ENCODE measurements around the gene AKAP3. TPM values are rescaled to one million over a fixed set of nuclear protein-coding genes. Genes with fewer than 3 reads are reported as not detected.

Gene AKAP3
- total RNA-seq, 1 donor from 2014 or later = 0.65 TPM

GRCh38 chr12:4588916-4589315 is 59.9 kb downstream of the AKAP3 start:
- Mint-ChIP-seq H3K4me1 (ENCODE audit: low read depth) (no peaks in the 10 kb centered on the region), H3K36me3 (ENCODE audit: low read depth) (no peaks in the 10 kb centered on the region), H3K4me3 (no peak overlapping the region), H3K9me3 (no peaks in the 10 kb centered on the region), H3K27ac (no peak overlapping the region), H3K27me3 (ENCODE audit: insufficient read depth) (peaks cover 2% of the 10 kb centered on the region)
- intact Hi-C loops (cut with micrococcal nuclease) = no loop called here
- DNase-seq (ENCODE audit: low spot score) = no peak

- no peaks in the 10 kb centered on the region for H3K4me1 Mint-ChIP-seq (ENCODE audit: low read depth)
- peaks cover 2% of the 10 kb centered on the region for H3K27me3 Mint-ChIP-seq (ENCODE audit: insufficient read depth)
- intact Hi-C loops (cut with micrococcal nuclease) = no loop called here
- no peaks in the 10 kb centered on the region for H3K9me3 Mint-ChIP-seq
- DNase-seq (ENCODE audit: low spot score) = no peak
- no peak overlapping the region for H3K4me3 Mint-ChIP-seq
- H3K27ac Mint-ChIP-seq = no peak overlapping the region
- no peaks in the 10 kb centered on the region for H3K36me3 Mint-ChIP-seq (ENCODE audit: low read depth)
These were observed 61.7 kb downstream of the AKAP3 start for GRCh38 chr12:4587108-4587507.

GRCh38 chr12:4586500-4586899 is 62.4 kb downstream of the AKAP3 start:
- Mint-ChIP-seq H3K4me1 (ENCODE audit: low read depth) (no peaks in the 10 kb centered on the region), H3K4me3 (no peak overlapping the region), H3K27me3 (ENCODE audit: insufficient read depth) (peaks cover 2% of the 10 kb centered on the region), H3K36me3 (ENCODE audit: low read depth) (no peaks in the 10 kb centered on the region), H3K9me3 (no peaks in the 10 kb centered on the region), H3K27ac (no peak overlapping the region)
- no peak for DNase-seq (ENCODE audit: low spot score)
- intact Hi-C loops (cut with micrococcal nuclease) = no loop called here

- Mint-ChIP-seq H3K36me3 (ENCODE audit: low read depth) (no peaks in the 10 kb centered on the region), H3K9me3 (no peaks in the 10 kb centered on the region), H3K4me1 (ENCODE audit: low read depth) (no peaks in the 10 kb centered on the region), H3K27ac (no peak overlapping the region), H3K27me3 (ENCODE audit: insufficient read depth) (peaks cover 2% of the 10 kb centered on the region), H3K4me3 (no peak overlapping the region)
- no peak for DNase-seq (ENCODE audit: low spot score)
- intact Hi-C loops (cut with micrococcal nuclease) = no loop called here
These were observed 64.0 kb downstream of the AKAP3 start for GRCh38 chr12:4584896-4585295.

GRCh38 chr12:4584281-4584680 is 64.6 kb downstream of the AKAP3 start:
- DNase-seq (ENCODE audit: low spot score) = no peak
- Mint-ChIP-seq H3K27ac (no peak overlapping the region), H3K9me3 (no peaks in the 10 kb centered on the region), H3K36me3 (ENCODE audit: low read depth) (no peaks in the 10 kb centered on the region), H3K4me1 (ENCODE audit: low read depth) (no peaks in the 10 kb centered on the region), H3K27me3 (ENCODE audit: insufficient read depth) (peaks cover 2% of the 10 kb centered on the region), H3K4me3 (no peak overlapping the region)
- intact Hi-C loops (cut with micrococcal nuclease) = no loop called here

- Mint-ChIP-seq H3K36me3 (ENCODE audit: low read depth) (no peaks in the 10 kb centered on the region), H3K4me3 (no peak overlapping the region), H3K27ac (no peak overlapping the region), H3K27me3 (ENCODE audit: insufficient read depth) (peaks cover 2% of the 10 kb centered on the region), H3K9me3 (no peaks in the 10 kb centered on the region), H3K4me1 (ENCODE audit: low read depth) (no peaks in the 10 kb centered on the region)
- DNase-seq (ENCODE audit: low spot score) = no peak
- intact Hi-C loops (cut with micrococcal nuclease) = no loop called here
These were observed 68.6 kb downstream of the AKAP3 start for GRCh38 chr12:4580281-4580688.

- no peak overlapping the region for H3K4me3 Mint-ChIP-seq
- no peaks in the 10 kb centered on the region for H3K4me1 Mint-ChIP-seq (ENCODE audit: low read depth)
- no peak for DNase-seq (ENCODE audit: low spot score)
- no peaks in the 10 kb centered on the region for H3K27me3 Mint-ChIP-seq (ENCODE audit: insufficient read depth)
- no peaks in the 10 kb centered on the region for H3K36me3 Mint-ChIP-seq (ENCODE audit: low read depth)
- H3K9me3 Mint-ChIP-seq = no peaks in the 10 kb centered on the region
- no peak overlapping the region for H3K27ac Mint-ChIP-seq
- intact Hi-C loops (cut with micrococcal nuclease) = loop anchor here (2.0 kb wide), 1 partner anchor 179 kb away; no protein-coding TSS in a partner anchor
These were observed 69.3 kb downstream of the AKAP3 start for GRCh38 chr12:4579305-4580102.

- intact Hi-C loops (cut with micrococcal nuclease) = no loop called here
- no peak overlapping the region for H3K27ac Mint-ChIP-seq
- H3K4me1 Mint-ChIP-seq (ENCODE audit: low read depth) = no peaks in the 10 kb centered on the region
- no peak for DNase-seq (ENCODE audit: low spot score)
- H3K27me3 Mint-ChIP-seq (ENCODE audit: insufficient read depth) = no peaks in the 10 kb centered on the region
- H3K9me3 Mint-ChIP-seq = no peaks in the 10 kb centered on the region
- H3K4me3 Mint-ChIP-seq = no peak overlapping the region
- H3K36me3 Mint-ChIP-seq (ENCODE audit: low read depth) = no peaks in the 10 kb centered on the region
These were observed 76.2 kb downstream of the AKAP3 start for GRCh38 chr12:4572680-4573079.

- intact Hi-C loops (cut with micrococcal nuclease) = no loop called here
- peaks cover 5% of the 10 kb centered on the region for H3K36me3 Mint-ChIP-seq (ENCODE audit: low read depth)
- H3K9me3 Mint-ChIP-seq = no peaks in the 10 kb centered on the region
- no peak for DNase-seq (ENCODE audit: low spot score)
- H3K4me1 Mint-ChIP-seq (ENCODE audit: low read depth) = peaks cover 8% of the 10 kb centered on the region
- no peak overlapping the region for H3K4me3 Mint-ChIP-seq
- H3K27ac Mint-ChIP-seq = no peak overlapping the region
- no peaks in the 10 kb centered on the region for H3K27me3 Mint-ChIP-seq (ENCODE audit: insufficient read depth)
These were observed 79.6 kb downstream of the AKAP3 start for GRCh38 chr12:4569261-4569660.

GRCh38 chr12:4567073-4567881 is 81.6 kb downstream of the AKAP3 start:
- no peaks in the 10 kb centered on the region for H3K9me3 Mint-ChIP-seq
- H3K36me3 Mint-ChIP-seq (ENCODE audit: low read depth) = peaks cover 8% of the 10 kb centered on the region
- H3K4me1 Mint-ChIP-seq (ENCODE audit: low read depth) = peaks cover 19% of the 10 kb centered on the region
- intact Hi-C loops (cut with micrococcal nuclease) = no loop called here
- no peaks in the 10 kb centered on the region for H3K27me3 Mint-ChIP-seq (ENCODE audit: insufficient read depth)
- no peak overlapping the region for H3K4me3 Mint-ChIP-seq
- DNase-seq (ENCODE audit: low spot score) = no peak
- no peak overlapping the region for H3K27ac Mint-ChIP-seq

- H3K9me3 Mint-ChIP-seq = no peaks in the 10 kb centered on the region
- no peak overlapping the region for H3K27ac Mint-ChIP-seq
- peaks cover 9% of the 10 kb centered on the region for H3K36me3 Mint-ChIP-seq (ENCODE audit: low read depth)
- H3K4me1 Mint-ChIP-seq (ENCODE audit: low read depth) = peaks cover 26% of the 10 kb centered on the region
- no peak for DNase-seq (ENCODE audit: low spot score)
- H3K4me3 Mint-ChIP-seq = no peak overlapping the region
- no peaks in the 10 kb centered on the region for H3K27me3 Mint-ChIP-seq (ENCODE audit: insufficient read depth)
- intact Hi-C loops (cut with micrococcal nuclease) = no loop called here
These were observed 82.4 kb downstream of the AKAP3 start for GRCh38 chr12:4566474-4566873.
